ENCODE measurements around the gene RPL41. TPM values are rescaled to one million over a fixed set of nuclear protein-coding genes. Genes with fewer than 3 reads are reported as not detected.

The RPL41 gene
- polyA plus RNA-seq, 2 donors: 1,736 to 6,738 TPM

DNA sequence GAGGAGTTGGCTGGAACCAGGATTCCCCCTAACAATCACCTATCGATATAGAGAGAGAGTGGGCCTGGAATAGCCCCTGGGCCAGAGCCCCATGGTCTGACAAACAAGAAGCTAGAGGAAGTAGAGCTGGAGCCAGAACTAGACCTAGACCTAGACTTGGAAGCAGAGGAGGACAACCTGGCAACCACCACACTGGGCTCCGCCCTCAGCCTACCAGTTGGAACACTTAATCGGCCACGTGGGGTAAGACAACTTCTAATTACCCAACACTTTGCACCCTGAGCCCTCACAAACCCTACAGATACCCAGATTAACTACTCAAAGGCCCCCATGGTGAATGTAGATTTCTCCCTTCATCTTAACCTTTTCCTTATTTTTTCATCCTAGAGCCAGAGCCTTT lies 16.6 kb upstream of the RPL41 start:
- WGBS, 2 donors: 74 to 77% methylated on average over 4 of the region's 4 CpGs
- Histone ChIP-seq H3K4me1 (ENCODE audit: control insufficient read depth in 2 of 2, insufficient read depth in 2 of 2, low read length in 1 of 2) (peaks cover 3 to 4% of the 10 kb centered on the region in 2 donors), H3K27ac (ENCODE audit: low read depth in 2 of 2, low read length in 1 of 2) (peak overlapping the region in 1 of 2 donors; percentile 57), H3K27me3 (ENCODE audit: control insufficient read depth in 1 of 2, insufficient read depth in 2 of 2, low read length in 2 of 2) (no peaks in the 10 kb centered on the region), H3K9me3 (ENCODE audit: control insufficient read depth in 2 of 2, insufficient read depth in 1 of 2, low read depth in 1 of 2, low read length in 1 of 2) (no peaks in the 10 kb centered on the region), H3K4me3 (ENCODE audit: low read depth in 1 of 2, low read length in 2 of 2) (no peak overlapping the region), H3K36me3 (ENCODE audit: control insufficient read depth in 2 of 2, insufficient read depth in 2 of 2, low read length in 1 of 2) (peaks cover 0 to 17% of the 10 kb centered on the region in 2 donors)

DNA sequence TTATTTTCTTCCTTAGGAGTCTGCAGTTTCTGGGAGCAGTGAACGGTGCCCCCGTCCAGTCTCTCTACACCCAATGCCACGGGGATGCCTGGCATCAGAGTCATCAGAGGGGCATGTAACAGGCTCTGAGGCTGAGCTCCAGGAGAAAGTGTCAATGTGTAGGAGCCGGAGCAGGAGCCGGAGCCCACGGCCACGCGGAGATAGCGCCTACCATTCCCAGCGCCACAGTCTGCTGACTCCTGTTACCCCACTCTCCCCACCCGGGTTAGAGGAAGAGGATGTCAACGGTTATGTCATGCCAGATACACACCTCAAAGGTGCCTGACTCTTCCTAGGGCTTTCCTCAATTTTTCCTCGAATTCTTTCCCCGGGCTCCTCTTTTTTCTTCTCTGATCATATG lies 15.4 kb upstream of the RPL41 start:
- Histone ChIP-seq H3K27me3 (ENCODE audit: control insufficient read depth in 1 of 2, insufficient read depth in 2 of 2, low read length in 2 of 2) (no peaks in the 10 kb centered on the region), H3K27ac (ENCODE audit: low read depth in 2 of 2, low read length in 1 of 2) (no peak overlapping the region), H3K9me3 (ENCODE audit: control insufficient read depth in 2 of 2, insufficient read depth in 1 of 2, low read depth in 1 of 2, low read length in 1 of 2) (no peaks in the 10 kb centered on the region), H3K36me3 (ENCODE audit: control insufficient read depth in 2 of 2, insufficient read depth in 2 of 2, low read length in 1 of 2) (peaks cover 0 to 14% of the 10 kb centered on the region in 2 donors), H3K4me3 (ENCODE audit: low read depth in 1 of 2, low read length in 2 of 2) (no peak overlapping the region), H3K4me1 (ENCODE audit: control insufficient read depth in 2 of 2, insufficient read depth in 2 of 2, low read length in 1 of 2) (peaks cover 3 to 4% of the 10 kb centered on the region in 2 donors)
- 88% methylated on average over 14 of the region's 14 CpGs for WGBS, 2 donors

DNA sequence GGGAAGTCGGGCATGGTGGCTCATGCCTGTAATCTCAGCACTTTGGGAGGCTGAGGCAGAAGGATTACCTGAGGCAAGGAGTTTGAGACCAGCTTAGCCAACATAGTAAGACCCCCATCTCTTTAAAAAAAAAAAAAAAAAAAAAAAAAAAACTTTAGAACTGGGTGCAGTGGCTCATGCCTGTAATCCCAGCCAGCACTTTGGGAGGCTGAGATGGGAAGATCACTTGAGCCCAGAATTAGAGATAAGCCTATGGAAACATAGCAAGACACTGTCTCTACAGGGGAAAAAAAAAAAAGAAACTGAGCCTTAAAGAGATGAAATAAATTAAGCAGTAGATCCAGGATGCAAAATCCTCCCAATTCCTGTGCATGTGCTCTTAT lies 13.8 kb upstream of the RPL41 start:
- Histone ChIP-seq H3K4me1 (ENCODE audit: control insufficient read depth in 2 of 2, insufficient read depth in 2 of 2, low read length in 1 of 2) (peaks cover 3 to 4% of the 10 kb centered on the region in 2 donors), H3K27me3 (ENCODE audit: control insufficient read depth in 1 of 2, insufficient read depth in 2 of 2, low read length in 2 of 2) (no peaks in the 10 kb centered on the region), H3K9me3 (ENCODE audit: control insufficient read depth in 2 of 2, insufficient read depth in 1 of 2, low read depth in 1 of 2, low read length in 1 of 2) (no peaks in the 10 kb centered on the region), H3K4me3 (ENCODE audit: low read depth in 1 of 2, low read length in 2 of 2) (no peak overlapping the region), H3K36me3 (ENCODE audit: control insufficient read depth in 2 of 2, insufficient read depth in 2 of 2, low read length in 1 of 2) (peaks cover 0 to 11% of the 10 kb centered on the region in 2 donors), H3K27ac (ENCODE audit: low read depth in 2 of 2, low read length in 1 of 2) (peak overlapping the region in 1 of 2 donors; percentile 86)
- 69% methylated on average over 1 of the region's 1 CpG for WGBS, 2 donors

DNA sequence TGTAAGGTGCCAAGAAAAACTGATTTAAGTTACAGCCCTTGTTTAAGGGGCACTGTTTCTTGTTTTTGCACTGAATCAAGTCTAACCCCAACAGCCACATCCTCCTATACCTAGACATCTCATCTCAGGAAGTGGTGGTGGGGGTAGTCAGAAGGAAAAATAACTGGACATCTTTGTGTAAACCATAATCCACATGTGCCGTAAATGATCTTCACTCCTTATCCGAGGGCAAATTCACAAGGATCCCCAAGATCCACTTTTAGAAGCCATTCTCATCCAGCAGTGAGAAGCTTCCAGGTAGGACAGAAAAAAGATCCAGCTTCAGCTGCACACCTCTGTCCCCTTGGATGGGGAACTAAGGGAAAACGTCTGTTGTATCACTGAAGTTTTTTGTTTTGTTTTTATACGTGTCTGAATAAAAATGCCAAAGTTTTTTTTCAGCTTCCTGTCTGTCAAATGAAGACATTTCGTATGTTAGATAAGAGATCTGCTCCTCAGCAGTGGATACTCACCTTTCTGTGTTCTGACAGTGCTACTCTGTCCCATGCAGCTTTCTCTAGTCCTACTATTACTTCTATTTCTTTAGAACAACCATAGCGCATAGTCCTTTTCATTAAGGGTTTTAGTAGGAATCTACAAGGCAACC lies 13.2 kb upstream of the RPL41 start:
- H3K4me3 ChIP-seq (ENCODE audit: low read depth in 1 of 2, low read length in 2 of 2): peak overlapping the region in 1 of 2 donors; percentile 86
- H3K4me1 ChIP-seq (ENCODE audit: control insufficient read depth in 2 of 2, insufficient read depth in 2 of 2, low read length in 1 of 2): peaks cover 3 to 4% of the 10 kb centered on the region in 2 donors
- 38 to 40% methylated on average over 6 of the region's 6 CpGs for WGBS, 2 donors
- H3K27me3 ChIP-seq (ENCODE audit: control insufficient read depth in 1 of 2, insufficient read depth in 2 of 2, low read length in 2 of 2): no peaks in the 10 kb centered on the region
- peaks cover 0 to 13% of the 10 kb centered on the region in 2 donors for H3K36me3 ChIP-seq (ENCODE audit: control insufficient read depth in 2 of 2, insufficient read depth in 2 of 2, low read length in 1 of 2)
- peak overlapping the region; percentile 85 to 86 for H3K27ac ChIP-seq (ENCODE audit: low read depth in 2 of 2, low read length in 1 of 2)
- no peaks in the 10 kb centered on the region for H3K9me3 ChIP-seq (ENCODE audit: control insufficient read depth in 2 of 2, insufficient read depth in 1 of 2, low read depth in 1 of 2, low read length in 1 of 2)

DNA sequence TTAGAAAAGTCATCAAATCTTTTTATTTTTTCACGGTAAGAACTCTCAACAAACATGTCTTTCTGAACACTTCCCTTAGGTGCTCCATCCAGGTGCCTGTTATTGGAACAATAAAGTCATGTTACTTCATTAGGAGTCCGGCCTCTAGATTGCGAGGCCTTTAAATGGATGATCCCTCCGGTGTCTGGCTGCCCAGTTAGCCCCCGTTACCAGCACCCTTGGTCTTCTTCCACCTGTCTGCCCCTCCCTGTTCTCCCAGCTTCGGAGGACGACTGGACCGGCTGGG lies 12.7 kb upstream of the RPL41 start:
- Histone ChIP-seq H3K36me3 (ENCODE audit: control insufficient read depth in 2 of 2, insufficient read depth in 2 of 2, low read length in 1 of 2) (peaks cover 0 to 11% of the 10 kb centered on the region in 2 donors), H3K27me3 (ENCODE audit: control insufficient read depth in 1 of 2, insufficient read depth in 2 of 2, low read length in 2 of 2) (no peaks in the 10 kb centered on the region), H3K9me3 (ENCODE audit: control insufficient read depth in 2 of 2, insufficient read depth in 1 of 2, low read depth in 1 of 2, low read length in 1 of 2) (no peaks in the 10 kb centered on the region), H3K27ac (ENCODE audit: low read depth in 2 of 2, low read length in 1 of 2) (peak overlapping the region; percentile 85 to 95), H3K4me1 (ENCODE audit: control insufficient read depth in 2 of 2, insufficient read depth in 2 of 2, low read length in 1 of 2) (peaks cover 3 to 4% of the 10 kb centered on the region in 2 donors), H3K4me3 (ENCODE audit: low read depth in 1 of 2, low read length in 2 of 2) (peak overlapping the region; percentile 86 to 97)
- WGBS, 2 donors: 1 to 2% methylated on average over 8 of the region's 8 CpGs

DNA sequence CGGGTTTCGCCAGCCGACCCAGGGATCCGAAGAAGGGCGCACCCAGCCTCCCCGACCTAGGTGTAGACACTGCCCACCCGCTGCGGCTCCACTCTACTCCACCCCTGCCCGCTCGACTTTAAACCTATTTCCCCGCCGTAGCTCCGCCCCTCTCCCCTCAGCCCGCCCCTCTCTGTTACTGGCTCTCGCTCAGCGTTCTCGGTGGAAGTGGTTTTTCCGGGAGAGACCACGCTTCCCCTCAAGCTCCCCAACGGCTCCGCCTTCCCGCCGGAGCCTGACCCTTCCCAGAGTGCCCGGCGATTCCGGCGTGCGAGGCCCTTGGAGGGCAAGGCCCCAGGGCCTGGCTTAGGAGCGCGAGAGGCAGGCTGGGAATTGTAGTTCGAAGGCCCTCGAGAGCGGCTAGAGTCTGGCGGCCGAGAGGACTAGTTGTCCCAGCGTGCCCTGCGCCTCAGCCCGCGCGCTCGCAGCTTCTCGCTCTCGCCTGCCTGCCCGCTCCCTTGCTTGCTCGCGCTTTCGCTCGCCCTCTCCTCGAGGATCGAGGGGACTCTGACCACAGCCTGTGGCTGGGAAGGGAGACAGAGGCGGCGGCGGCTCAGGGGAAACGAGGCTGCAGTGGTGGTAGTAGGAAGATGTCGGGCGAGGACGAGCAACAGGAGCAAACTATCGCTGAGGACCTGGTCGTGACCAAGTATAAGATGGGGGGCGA lies 12.2 kb upstream of the RPL41 start, which contains the start of gene PA2G4:
Gene PA2G4 (plus strand): TSS at position 451 of the 706 bp plus-strand sequence. CDS start 179 bp downstream, at position 630.
- H3K4me1 ChIP-seq (ENCODE audit: control insufficient read depth in 2 of 2, insufficient read depth in 2 of 2, low read length in 1 of 2): peaks cover 3 to 4% of the 10 kb centered on the region in 2 donors
- peak within 1 kb of the TSS; percentile 85 to 95 for H3K27ac ChIP-seq (ENCODE audit: low read depth in 2 of 2, low read length in 1 of 2)
- H3K4me3 ChIP-seq (ENCODE audit: low read depth in 1 of 2, low read length in 2 of 2): peak within 1 kb of the TSS; percentile 86 to 97
- no peaks in the 10 kb centered on the region for H3K9me3 ChIP-seq (ENCODE audit: control insufficient read depth in 2 of 2, insufficient read depth in 1 of 2, low read depth in 1 of 2, low read length in 1 of 2)
- WGBS, 2 donors: 0 to 1% methylated on average over 60 of the region's 60 CpGs
- H3K27me3 ChIP-seq (ENCODE audit: control insufficient read depth in 1 of 2, insufficient read depth in 2 of 2, low read length in 2 of 2): no peaks in the 10 kb centered on the region
- H3K36me3 ChIP-seq (ENCODE audit: control insufficient read depth in 2 of 2, insufficient read depth in 2 of 2, low read length in 1 of 2): peaks cover 0 to 11% of the 10 kb centered on the region in 2 donors

DNA sequence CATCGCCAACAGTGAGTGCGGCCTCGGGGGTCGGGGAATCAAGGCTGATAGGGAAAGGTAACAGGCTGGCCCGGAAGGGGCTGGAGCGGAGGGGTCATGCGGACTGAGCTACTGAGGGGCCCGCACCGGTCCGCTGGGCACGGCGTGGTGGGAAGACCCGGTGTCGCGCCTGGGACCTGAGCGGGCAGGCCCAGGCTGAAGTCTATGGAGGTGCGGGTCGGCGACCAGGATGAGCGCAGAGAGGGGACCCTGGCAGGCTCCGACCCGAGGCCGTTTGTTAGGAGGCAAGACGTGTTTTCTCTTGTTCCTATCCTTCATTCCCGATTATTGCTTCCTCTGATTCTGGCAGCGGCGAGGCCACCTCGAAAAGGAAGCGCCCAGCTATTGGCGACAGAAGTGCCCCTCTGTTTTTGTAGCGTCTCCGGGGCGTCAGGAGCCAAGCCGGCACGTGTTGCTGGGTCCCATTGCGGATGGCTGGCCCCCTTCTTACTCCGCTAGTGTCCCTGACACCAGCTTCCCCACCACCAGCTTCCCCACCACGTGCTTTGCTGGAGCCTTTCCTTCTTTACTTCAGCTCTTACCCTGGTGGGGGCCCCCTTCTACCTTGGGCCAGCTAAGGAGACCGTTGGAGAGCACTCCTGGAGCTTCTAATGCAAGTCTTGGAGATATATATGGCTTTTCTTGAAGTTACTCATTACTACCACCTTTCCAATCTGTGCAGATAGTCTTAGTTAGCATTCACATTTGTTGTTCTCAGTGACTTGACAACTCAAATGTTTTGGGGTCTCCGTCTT lies 11.4 kb upstream of the RPL41 start:
- peak overlapping the region; percentile 85 to 95 for H3K27ac ChIP-seq (ENCODE audit: low read depth in 2 of 2, low read length in 1 of 2)
- no peaks in the 10 kb centered on the region for H3K4me1 ChIP-seq (ENCODE audit: control insufficient read depth in 2 of 2, insufficient read depth in 2 of 2, low read length in 1 of 2)
- peak overlapping the region; percentile 86 to 97 for H3K4me3 ChIP-seq (ENCODE audit: low read depth in 1 of 2, low read length in 2 of 2)
- 1% methylated on average over 32 to 40 of the region's 40 CpGs for WGBS, 2 donors
- no peaks in the 10 kb centered on the region for H3K27me3 ChIP-seq (ENCODE audit: control insufficient read depth in 1 of 2, insufficient read depth in 2 of 2, low read length in 2 of 2)
- H3K9me3 ChIP-seq (ENCODE audit: control insufficient read depth in 2 of 2, insufficient read depth in 1 of 2, low read depth in 1 of 2, low read length in 1 of 2): no peaks in the 10 kb centered on the region
- H3K36me3 ChIP-seq (ENCODE audit: control insufficient read depth in 2 of 2, insufficient read depth in 2 of 2, low read length in 1 of 2): peaks cover 3 to 8% of the 10 kb centered on the region in 2 donors

DNA sequence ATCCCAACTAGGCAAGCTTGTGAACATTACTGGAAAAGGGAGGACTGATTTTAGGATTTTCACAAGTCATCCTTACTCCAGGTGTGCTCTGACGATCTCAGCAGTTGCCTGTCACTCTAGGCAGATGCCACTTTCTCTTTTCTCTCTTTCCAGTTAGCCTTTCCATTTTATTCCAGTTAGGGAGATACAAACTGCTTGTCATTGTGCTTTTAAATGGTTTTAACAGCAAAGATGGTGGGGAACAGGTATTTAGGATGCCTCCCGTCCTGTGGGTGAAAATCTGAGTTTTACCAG lies 10.9 kb upstream of the RPL41 start:
- H3K27ac ChIP-seq (ENCODE audit: low read depth in 2 of 2, low read length in 1 of 2): no peak overlapping the region

DNA sequence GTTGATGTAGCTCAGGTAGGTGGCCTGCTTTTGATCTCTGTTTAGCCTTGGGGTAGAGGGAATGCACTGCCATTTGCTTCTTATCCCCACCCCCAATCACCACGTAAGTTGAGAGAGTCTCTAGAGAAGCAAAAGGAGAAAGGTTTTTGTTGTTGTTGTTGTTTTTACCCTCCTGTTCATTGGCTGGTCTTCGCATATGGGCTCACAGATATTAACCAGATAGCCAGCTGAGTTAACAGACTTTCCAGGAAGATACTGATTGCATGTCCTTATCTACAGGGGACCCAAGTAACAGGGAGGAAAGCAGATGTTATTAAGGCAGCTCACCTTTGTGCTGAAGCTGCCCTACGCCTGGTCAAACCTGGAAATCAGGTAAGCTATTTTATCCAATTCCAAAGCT lies 9.2 kb upstream of the RPL41 start:
- Histone ChIP-seq H3K36me3 (ENCODE audit: control insufficient read depth in 2 of 2, insufficient read depth in 2 of 2, low read length in 1 of 2) (peaks cover 11 to 17% of the 10 kb centered on the region in 2 donors), H3K4me3 (ENCODE audit: low read depth in 1 of 2, low read length in 2 of 2) (no peak overlapping the region), H3K27me3 (ENCODE audit: control insufficient read depth in 1 of 2, insufficient read depth in 2 of 2, low read length in 2 of 2) (no peaks in the 10 kb centered on the region), H3K9me3 (ENCODE audit: control insufficient read depth in 2 of 2, insufficient read depth in 1 of 2, low read depth in 1 of 2, low read length in 1 of 2) (no peaks in the 10 kb centered on the region), H3K27ac (ENCODE audit: low read depth in 2 of 2, low read length in 1 of 2) (peak overlapping the region in 1 of 2 donors; percentile 4), H3K4me1 (ENCODE audit: control insufficient read depth in 2 of 2, insufficient read depth in 2 of 2, low read length in 1 of 2) (no peaks in the 10 kb centered on the region)
- WGBS, 2 donors: 87 to 89% methylated on average over 3 of the region's 3 CpGs

More for the DNA sequence above, 10.9 kb upstream of the RPL41 start:
- Histone ChIP-seq H3K4me3 (ENCODE audit: low read depth in 1 of 2, low read length in 2 of 2) (peak overlapping the region; percentile 86 to 97), H3K36me3 (ENCODE audit: control insufficient read depth in 2 of 2, insufficient read depth in 2 of 2, low read length in 1 of 2) (peaks cover 6 to 8% of the 10 kb centered on the region in 2 donors), H3K4me1 (ENCODE audit: control insufficient read depth in 2 of 2, insufficient read depth in 2 of 2, low read length in 1 of 2) (no peaks in the 10 kb centered on the region), H3K9me3 (ENCODE audit: control insufficient read depth in 2 of 2, insufficient read depth in 1 of 2, low read depth in 1 of 2, low read length in 1 of 2) (no peaks in the 10 kb centered on the region), H3K27me3 (ENCODE audit: control insufficient read depth in 1 of 2, insufficient read depth in 2 of 2, low read length in 2 of 2) (no peaks in the 10 kb centered on the region)
- 18 to 22% methylated on average over 2 of the region's 2 CpGs for WGBS, 2 donors

Data from esophagus (tissue), 2 donors.